OCI-LY7 (cell line): ENCODE data around the gene SLC17A9.

Experiments used
- CTCF ChIP-seq: fragments of 200-600 bp; sonication (generic); conservative IDR thresholded peaks from 2 replicates; pipeline ENCODE4 v1.5.1; 2014; ENCODE audit warnings: mild to moderate bottlenecking, antibody characterized with exemption, low read length, moderate library complexity, mixed read lengths
- EZH2phosphoT487 ChIP-seq: fragments of 200-600 bp; sonication (generic); IDR thresholded peaks from 2 replicates; pipeline ENCODE4 v1.6.1; 2018; ENCODE audit warnings: low read depth, borderline replicate concordance, mild to moderate bottlenecking, mixed run types, antibody characterized with exemption, low read length, moderate library complexity, mixed read lengths

GRCh38 chr20:63017826-63018411, 65.4 kb downstream of the SLC17A9 start:
- TF ChIP-seq CTCF (no peak), EZH2phosphoT487 (no peak)
